ENCODE measurements around the gene PEAK1. TPM values are rescaled to one million over a fixed set of nuclear protein-coding genes. Genes with fewer than 3 reads are reported as not detected.

Gene PEAK1
- total and polyA plus RNA-seq, 2 donors (not counting 3 experiments of a cell fraction or from before 2014, with no cell fraction given) = 17.9 to 91.9 TPM

DNA sequence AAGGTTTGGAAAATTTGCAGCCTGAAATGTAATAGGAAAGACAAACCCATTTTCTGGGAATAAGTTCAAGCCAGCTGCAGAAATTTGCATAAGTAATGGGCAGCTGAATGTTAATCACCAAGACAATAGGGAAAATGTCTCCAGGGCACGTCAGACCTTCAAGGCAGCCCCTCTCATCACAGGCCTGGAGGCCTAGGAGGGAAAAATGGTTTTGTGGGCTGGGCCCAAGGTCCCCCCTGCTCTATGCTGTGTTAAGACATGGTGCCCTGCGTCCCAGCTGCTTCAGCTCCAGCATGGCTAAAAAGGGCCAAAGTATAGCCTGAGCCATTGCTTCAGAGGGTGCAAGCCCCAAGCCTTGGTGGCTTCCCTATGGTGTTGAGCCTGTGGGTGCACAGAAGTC, 184.3 kb downstream of the PEAK1 start:
- DNase-seq (ENCODE audit: low read depth, low spot score) (no peak), FAIRE-seq (no peak)
- H3K79me2 ChIP-seq (ENCODE audit: control insufficient read depth, insufficient read depth, low read length) = no peaks in the 10 kb centered on the region
- ChIA-PET POLR2A (no interaction called here), CTCF (no interaction called here)
- H3K27me3 ChIP-seq (ENCODE audit: control insufficient read depth in 2 of 2, insufficient read depth in 2 of 2, low read length in 2 of 2) = no peaks in the 10 kb centered on the region
- no peak overlapping the region for H2AFZ ChIP-seq (ENCODE audit: low read depth, low read length)
- no peaks in the 10 kb centered on the region for H3K4me1 ChIP-seq (ENCODE audit: control insufficient read depth, extremely low read depth, insufficient read depth, low read length)
- H3K9ac ChIP-seq (replicated peaks; ENCODE audit: extremely low read depth, insufficient read depth, low read length) = no peak overlapping the region
- no peaks in the 10 kb centered on the region for H3K36me3 ChIP-seq (ENCODE audit: control insufficient read depth in 2 of 2, extremely low read depth in 1 of 2, insufficient read depth in 2 of 2, low read length in 2 of 2)
- no TSS peak for BruUV-seq (replicated peaks)
- TF ChIP-seq JUN (IDR thresholded peaks at IDR 0.05; ENCODE audit: borderline replicate concordance, insufficient read depth, insufficient read length, low read depth) = no peak
- no peak for TF ChIP-seq FOS (IDR thresholded peaks at IDR 0.05; ENCODE audit: borderline replicate concordance, insufficient read depth, low read length)
- no peak for TF ChIP-seq MYC (IDR thresholded peaks at IDR 0.05; ENCODE audit: low read depth, low read length)
- no peak for TF ChIP-seq POLR2A (IDR thresholded peaks at IDR 0.05; ENCODE audit: low read depth, low read length)
- H3K4me3 ChIP-seq (replicated peaks in 1 of 3; ENCODE audit: insufficient read depth in 1 of 3, low read depth in 1 of 3, low read length in 3 of 3) = no peak overlapping the region
- no peaks in the 10 kb centered on the region for H4K20me1 ChIP-seq (replicated peaks; ENCODE audit: control insufficient read depth, extremely low read depth, insufficient read depth, low read length)
- no peak overlapping the region for H3K4me2 ChIP-seq (ENCODE audit: insufficient read depth, low read length)
- H3K9me3 ChIP-seq (replicated peaks; ENCODE audit: control insufficient read depth, insufficient read depth, low read length) = no peaks in the 10 kb centered on the region
- dilution Hi-C loops (cut with MboI; ENCODE audit: extremely low pct_ligation_motif_present, low sequenced_read_pairs) = no loop called here
- H3K27ac ChIP-seq (ENCODE audit: insufficient read depth, low read depth, low read length) = no peak overlapping the region
- intact Hi-C loops (cut with micrococcal nuclease) = no loop called here
- no peaks in the 10 kb centered on the region for H3K9me1 ChIP-seq (replicated peaks; ENCODE audit: control insufficient read depth, extremely low read depth, insufficient read depth, low read length)

DNA sequence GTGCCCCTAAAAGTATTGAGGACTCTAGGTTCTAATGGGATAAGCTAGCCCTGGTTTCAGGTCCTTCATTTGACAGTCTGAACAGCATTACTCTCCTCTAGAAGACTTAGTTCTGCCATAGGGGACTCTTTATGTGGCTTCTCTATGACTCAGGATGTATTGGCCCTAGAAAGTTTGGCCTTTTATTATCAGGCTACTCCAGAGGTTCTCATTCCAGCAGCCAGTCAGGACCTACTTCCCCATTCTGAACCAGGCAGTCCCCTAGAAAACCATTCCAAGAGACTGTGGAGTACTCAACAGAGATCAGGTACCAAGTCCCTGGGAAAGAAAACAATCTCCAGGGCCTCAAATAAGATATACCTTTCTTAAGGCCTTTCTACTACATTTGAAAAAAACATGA, 191.1 kb downstream of the PEAK1 start:
- FAIRE-seq = no peak
- Histone ChIP-seq H3K27me3 (ENCODE audit: control insufficient read depth in 2 of 2, insufficient read depth in 2 of 2, low read length in 2 of 2) (no peaks in the 10 kb centered on the region), H3K36me3 (ENCODE audit: control insufficient read depth in 2 of 2, extremely low read depth in 1 of 2, insufficient read depth in 2 of 2, low read length in 2 of 2) (no peaks in the 10 kb centered on the region), H4K20me1 (replicated peaks; ENCODE audit: control insufficient read depth, extremely low read depth, insufficient read depth, low read length) (no peaks in the 10 kb centered on the region), H3K4me2 (ENCODE audit: insufficient read depth, low read length) (no peak overlapping the region), H3K4me1 (ENCODE audit: control insufficient read depth, extremely low read depth, insufficient read depth, low read length) (peaks cover 29% of the 10 kb centered on the region), H3K9me3 (replicated peaks; ENCODE audit: control insufficient read depth, insufficient read depth, low read length) (no peaks in the 10 kb centered on the region), H3K4me3 (replicated peaks in 1 of 3; ENCODE audit: insufficient read depth in 1 of 3, low read depth in 1 of 3, low read length in 3 of 3) (no peak overlapping the region), H3K79me2 (ENCODE audit: control insufficient read depth, insufficient read depth, low read length) (no peaks in the 10 kb centered on the region), H2AFZ (ENCODE audit: low read depth, low read length) (no peak overlapping the region), H3K9ac (replicated peaks; ENCODE audit: extremely low read depth, insufficient read depth, low read length) (no peak overlapping the region), H3K27ac (ENCODE audit: insufficient read depth, low read depth, low read length) (no peak overlapping the region), H3K9me1 (replicated peaks; ENCODE audit: control insufficient read depth, extremely low read depth, insufficient read depth, low read length) (no peaks in the 10 kb centered on the region)
- BruUV-seq (replicated peaks) = no TSS peak
- ChIA-PET POLR2A (no interaction called here), CTCF (no interaction called here)
- intact Hi-C loops (cut with micrococcal nuclease) (no loop called here), dilution Hi-C loops (cut with MboI; ENCODE audit: extremely low pct_ligation_motif_present, low sequenced_read_pairs) (no loop called here)
- TF ChIP-seq JUN (IDR thresholded peaks at IDR 0.05; ENCODE audit: borderline replicate concordance, insufficient read depth, insufficient read length, low read depth) (no peak), FOS (IDR thresholded peaks at IDR 0.05; ENCODE audit: borderline replicate concordance, insufficient read depth, low read length) (no peak)
- TF ChIP-seq, protein P1, sequence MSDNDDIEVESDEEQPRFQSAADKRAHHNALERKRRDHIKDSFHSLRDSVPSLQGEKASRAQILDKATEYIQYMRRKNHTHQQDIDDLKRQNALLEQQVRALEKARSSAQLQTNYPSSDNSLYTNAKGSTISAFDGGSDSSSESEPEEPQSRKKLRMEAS (IDR thresholded peaks at IDR 0.05; ENCODE audit: insufficient read depth, insufficient read length) = no peak
- DNase-seq (ENCODE audit: low read depth, low spot score) = no peak
